Inflammatory macrophage treated with lipopolysaccharide for 1 hour (primary cell): ENCODE measurements around the gene HAUS7.
A peak's percentile ranks its signal among the peaks of the same experiment; 100 is the strongest.

Experiments
- DNase-seq, 2 donors: peaks; one replicate each; pipeline ENCODE4 v3.0.0-alpha.2; 2020 to 2022

HAUS7 gene

DNA sequence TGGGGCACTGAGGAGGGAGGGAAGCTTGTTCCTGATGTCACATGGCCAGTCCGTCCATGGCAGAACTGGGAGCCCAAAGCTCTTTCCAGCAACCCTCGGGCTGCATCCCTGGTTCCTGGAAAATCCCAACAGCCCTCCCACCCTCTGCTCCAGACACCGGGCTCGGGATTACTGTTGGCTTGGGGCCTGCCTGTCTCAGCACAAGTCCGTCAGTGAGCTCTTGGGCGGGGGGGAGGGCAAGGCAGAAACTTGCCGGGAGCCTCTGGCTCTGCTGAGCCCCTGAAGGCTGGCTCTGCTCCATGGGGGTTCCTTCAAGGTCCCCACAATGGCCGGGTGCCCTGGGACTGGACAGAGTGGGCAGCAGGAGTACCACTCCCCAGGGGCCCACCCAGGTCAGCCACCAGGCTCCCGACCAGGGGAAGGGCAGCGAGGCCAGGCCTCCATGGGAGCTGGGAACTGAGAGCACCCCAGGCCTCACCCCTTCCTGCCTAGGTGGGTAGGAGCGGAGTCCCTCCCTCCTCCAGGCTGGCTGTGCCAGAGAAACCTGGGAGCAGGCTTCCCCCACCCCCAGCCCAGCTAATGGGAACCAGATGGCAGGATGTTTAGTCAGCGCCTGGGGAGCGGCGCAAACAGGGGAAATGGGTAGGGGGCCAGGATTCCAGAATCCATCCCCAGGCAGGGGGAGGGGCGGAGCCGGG is 6.4 kb upstream of the HAUS7 start:
- DNase-seq = no peak

DNA sequence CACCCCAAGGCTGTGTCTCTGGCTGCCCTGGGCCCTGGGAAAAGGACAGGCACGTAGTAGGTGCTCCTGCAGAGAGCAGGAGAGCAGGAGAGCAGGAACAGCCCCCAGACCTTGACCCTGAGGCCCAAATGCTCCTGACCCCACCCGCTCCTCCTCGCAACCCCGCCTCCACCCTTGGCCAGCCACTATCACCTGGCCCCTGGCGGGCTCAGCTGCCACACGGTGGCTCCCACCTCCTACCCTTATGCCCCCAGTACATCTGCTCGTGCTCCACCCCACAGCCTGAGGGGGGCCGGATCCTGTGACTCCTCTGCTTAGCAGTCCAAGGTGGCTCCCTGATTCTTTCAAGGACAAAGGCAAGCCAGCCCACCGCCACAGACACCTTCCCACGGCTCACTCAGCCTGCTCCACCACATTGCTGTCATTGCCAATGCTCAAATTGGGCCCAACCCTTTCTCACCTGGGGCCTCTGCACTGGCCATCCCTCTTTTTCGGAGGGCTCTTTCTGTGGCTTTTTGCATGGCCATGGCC is 5.4 kb upstream of the HAUS7 start:
- no peak for DNase-seq

DNA sequence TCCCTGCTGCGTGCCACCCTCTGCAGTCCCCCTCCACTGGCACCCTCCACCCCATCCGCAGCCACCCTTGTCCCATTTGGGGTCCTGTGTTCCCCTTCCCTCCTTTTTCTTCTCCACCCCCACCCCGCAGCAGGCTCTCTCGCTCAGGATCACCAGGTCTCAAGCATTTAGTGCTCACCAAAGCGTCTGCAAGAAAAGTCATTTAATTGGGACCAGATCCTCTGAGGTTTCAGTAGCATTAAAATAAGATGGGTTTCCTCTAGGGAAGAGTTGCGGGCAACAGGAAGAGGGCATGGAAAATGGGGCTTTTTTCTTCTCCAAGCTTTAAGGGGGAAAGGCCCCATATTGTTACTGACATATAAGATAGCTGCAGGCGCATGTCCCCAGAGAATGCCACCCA is 4.9 kb upstream of the HAUS7 start:
- no peak for DNase-seq

DNA sequence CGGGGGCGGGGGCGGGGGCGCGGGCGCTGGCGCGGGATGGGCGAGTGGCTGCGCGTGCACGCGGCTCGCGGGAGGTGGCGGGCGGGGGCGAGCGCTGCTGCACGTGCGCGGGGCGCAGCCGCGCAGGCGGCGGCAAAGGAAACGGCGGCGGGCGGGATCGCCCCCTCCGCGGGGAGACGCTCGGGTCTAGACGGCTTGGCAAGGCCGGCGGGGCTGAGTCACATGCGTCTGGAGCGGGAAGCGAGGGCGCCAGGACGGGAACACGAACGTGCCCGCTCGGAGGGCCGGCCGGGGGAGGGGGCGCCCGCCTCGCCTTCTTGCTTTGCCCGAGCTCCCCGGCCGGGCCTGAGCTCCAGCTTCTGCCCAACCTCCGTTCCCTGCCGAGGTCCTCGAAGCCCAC is 4.3 kb upstream of the HAUS7 start:
- DNase-seq = peak in 1 of 2 donors; percentile 3

DNA sequence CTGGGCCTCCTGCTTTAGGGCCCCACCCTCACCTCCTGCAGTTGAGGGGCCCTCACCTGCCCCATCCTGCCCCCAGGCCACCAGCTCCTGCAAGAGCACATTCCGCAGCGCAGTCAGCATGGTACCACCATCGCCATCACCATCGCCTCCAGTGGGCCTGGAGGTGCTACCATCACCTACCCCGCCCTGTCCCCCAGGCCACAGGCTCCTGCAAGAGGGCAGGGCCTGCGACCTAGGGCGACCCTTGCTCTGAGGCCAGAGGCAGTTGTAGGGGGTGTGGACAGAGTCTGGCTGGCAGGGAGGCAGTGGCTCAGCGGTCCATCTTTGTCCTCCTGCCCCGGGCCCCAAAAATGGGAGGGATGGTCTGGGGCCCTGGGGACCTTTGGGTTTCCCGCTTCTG is 3.9 kb upstream of the HAUS7 start:
- no peak for DNase-seq

DNA sequence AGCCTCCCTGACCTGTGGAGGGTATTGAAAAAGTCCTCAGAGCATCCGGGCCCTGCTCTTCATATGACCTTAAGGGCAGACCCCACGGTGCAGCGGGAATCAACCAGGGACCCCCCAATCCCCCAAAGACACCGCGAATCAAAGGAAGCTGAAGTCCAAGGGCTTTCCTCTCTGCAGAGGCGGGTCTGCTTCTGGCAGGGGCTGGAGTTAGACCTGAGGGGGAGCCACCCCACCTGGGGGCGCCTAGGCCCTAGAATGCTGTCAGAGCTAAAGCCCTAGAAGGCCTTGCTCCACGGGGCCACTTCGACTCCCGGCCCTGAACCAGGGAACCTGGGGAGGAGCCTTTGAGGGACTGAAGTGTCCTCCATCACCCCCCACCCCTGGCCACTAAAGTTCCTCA is 2.8 kb upstream of the HAUS7 start:
- DNase-seq = no peak

DNA sequence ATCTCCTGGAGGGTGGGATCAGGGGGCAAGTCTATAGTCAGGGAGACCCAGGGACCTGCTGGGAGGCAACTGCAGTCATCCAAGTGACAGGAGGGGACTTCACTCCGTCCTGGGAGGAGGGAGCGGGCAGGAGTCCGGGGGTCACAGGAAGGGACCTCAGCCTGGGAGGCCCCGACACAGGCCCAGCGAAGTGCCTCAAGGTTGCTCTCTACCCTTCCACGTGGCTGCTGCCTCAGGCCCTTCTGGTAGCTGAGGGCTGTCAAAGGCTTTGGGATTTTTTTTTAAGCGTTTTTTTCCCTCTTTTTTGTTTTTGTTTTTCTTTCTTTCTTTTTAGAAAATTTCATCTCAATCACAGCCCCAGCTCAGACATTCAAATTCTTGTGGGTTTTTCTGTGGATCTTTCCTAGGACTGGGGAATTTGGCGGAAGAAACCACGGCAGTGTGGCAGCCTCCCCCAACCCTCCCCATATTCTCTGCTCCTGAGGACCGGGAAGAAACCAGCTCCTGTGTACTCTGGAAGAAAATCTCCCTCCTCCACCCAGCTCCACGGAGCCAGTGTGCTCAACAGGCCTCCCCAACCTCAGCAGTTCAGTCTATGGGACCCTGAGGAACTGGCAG is 1.4 kb upstream of the HAUS7 start:
- DNase-seq = no peak

DNA sequence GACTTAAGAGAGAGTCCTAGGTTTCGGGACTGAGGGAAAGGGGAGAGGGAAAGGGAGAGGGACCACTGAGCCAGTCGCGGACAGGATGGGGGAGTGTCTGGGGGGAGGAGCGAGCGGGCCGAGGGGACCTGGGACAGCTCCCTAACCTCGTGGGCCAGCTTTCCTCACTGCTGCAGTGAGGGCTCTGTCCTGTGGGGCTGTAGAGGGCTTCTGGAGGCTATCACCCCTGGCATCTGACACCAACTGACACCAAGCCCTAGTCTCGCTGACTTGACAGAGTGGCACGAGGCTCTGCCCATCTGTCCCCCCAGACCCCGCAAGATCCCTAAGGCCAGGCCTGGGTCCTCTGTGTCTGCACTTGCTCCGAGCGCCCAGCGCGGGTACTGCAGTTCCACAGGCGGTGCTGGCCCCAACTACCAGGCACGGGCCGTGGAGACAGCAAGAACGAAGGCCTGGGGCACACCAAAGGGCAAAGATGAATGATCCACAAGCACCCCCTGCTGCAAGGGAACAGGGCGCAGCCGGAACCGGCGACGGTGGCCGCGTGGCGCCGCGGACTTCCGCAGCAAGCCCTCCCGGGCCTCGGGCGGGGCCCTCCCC is 465 bp downstream of the HAUS7 start:
- peak; percentile 7 to 16 for DNase-seq

DNA sequence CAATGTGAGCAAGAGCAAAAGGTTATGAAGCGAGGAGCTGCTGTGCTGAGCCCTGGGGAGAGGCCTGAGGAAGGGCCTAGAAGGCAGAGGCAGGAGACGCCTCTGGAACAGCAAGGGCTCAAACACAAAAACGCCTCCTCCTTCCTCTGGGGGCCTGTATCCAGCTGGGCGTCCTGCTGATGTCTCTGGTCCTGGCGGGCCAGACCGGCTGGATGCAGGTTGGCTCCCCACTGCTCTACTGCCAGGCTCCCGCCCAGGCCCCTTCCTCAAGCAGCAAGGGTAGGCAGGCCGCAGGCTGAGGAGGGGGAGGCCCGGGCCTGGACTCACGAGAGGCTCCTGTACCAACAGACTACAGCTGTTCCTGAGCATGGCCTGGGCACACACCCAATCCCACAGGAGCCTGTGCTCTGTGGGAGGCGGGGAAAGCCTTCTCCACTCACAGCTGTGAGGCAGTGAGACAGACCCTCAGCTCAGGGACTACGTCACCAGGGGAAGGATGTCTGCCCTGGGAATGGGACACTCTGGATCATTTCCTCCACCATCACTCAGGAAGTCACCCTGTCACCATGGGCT is 2.3 kb downstream of the HAUS7 start:
- no peak for DNase-seq

DNA sequence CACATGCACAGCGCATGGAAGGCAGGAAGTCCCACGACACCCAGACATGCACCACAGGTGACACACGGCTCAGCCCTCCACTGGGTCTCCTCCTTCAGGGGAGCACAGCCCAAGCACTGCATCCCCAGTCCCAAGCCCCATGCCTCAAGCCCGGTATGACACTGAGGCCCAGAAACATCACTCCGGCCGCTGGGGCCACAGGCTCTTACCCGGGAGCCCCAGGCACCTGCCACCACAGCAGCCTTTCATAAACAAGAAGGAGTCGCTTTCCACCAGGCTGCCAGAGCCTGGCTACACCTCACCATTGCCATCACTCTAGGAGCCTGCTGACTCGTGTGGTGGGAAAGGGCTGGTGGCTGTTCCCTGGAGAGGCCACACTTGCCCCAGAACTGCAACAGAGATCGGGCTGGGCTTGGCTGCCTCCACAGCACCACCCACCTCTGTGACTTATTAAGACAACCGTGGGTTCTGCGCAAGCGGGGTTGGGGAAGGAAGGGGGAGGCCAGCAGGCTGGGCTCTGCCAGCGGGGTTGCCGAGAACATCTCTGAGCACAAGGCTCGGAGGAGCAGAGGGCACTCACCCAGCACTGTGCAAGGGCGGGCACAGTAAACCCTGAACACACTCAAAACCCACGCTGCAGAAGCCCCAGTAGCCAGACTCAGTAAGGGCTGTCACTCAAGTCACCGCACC is 4.5 kb downstream of the HAUS7 start:
- no peak for DNase-seq

DNA sequence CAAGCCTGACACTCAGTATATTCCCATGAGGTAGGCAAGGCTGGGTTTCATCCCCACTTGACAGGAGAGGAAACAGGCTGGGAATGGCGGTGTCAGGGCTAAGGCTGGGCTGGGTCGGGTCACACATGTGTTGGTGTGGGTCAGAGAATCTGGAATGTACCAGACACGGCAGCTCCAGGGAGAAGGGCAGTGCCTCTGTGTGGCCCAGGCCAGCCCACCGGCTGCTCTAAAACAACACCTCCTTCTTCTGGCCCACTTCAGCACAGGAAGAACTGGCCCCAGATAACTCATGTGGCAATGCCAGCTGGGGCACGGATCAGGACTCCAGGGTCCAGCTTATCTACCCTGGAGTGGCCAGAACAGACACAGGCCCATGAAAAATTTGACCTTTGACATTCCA is 6.3 kb downstream of the HAUS7 start:
- no peak for DNase-seq

DNA sequence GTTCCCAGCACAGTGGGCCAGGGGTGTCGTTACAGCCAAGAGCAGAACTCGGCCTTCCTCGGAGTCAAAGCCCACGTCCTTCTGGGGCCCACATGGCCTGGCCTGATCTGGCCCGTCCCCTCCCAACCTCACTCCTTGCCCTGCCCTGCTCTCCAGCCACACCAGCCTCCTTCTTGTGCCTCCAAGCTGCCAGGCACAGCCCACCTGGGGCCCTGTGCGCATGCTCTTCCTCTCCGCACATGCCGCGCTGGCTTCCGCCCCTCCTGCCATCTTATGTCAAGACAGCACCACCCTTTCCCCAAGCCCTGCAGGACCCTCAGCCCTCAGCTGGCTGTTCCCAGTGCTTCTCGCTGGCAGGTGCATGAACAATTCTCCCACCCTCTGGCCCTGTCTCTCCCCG is 6.8 kb downstream of the HAUS7 start:
- no peak for DNase-seq

DNA sequence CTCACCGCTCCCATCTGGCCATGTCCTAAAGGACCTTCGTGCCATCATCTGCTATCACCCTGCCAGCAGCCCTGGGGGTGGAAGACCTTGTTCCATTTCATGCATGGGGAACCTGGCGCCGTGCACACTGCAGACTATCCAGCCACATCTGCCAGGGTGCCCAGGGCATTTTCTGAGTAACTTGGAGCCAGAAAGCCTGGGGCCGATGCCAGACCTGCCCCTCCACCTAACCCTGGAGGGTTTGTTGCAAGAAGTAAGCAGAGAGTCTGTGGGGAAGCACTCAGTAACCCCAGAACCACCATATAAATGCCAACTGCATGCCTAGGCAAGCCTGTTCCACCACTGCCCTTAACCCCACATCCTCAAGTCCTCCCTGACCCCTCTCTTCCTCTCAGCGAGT is 7.3 kb downstream of the HAUS7 start:
- no peak for DNase-seq

DNA sequence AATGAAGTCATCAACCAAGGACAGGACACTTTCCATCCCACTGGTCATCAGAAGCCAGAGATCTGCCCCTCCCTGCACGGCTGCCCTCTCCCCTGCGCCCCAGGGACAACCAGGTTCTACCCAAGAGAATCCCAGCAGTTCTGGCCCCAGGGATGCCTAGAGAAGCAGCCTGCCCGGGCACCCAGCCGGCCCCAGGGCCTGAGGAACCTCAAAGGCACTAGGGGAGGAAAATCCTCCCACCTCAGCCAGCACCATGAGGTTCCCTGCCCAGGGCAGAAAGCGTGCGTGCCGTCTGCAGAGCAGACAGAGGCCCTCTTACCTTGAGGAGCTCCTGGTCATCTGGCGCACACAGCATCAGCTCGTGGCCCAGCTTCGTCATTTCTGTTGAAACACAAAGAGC is 8.1 kb downstream of the HAUS7 start:
- DNase-seq = no peak

DNA sequence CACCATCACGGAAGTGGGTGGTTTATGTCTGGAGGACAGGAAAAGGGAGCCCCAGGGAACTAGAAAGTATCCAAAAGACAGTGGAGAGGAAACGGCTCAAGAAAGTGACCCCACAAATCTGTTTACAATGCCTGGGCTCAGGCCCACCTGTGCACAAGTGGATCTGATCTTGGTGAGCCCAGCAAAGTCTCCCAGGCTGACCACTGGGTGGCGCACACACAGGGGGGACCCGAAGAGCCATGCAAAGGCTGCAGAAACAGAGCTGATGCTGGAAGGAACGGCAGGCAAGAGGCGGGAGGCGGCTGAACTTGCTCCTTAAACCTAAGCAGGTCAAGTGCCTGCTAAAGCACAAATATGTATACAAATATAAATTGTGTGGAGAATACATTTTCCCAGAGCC is 9.6 kb downstream of the HAUS7 start:
- peak; percentile 4 to 32 for DNase-seq

DNA sequence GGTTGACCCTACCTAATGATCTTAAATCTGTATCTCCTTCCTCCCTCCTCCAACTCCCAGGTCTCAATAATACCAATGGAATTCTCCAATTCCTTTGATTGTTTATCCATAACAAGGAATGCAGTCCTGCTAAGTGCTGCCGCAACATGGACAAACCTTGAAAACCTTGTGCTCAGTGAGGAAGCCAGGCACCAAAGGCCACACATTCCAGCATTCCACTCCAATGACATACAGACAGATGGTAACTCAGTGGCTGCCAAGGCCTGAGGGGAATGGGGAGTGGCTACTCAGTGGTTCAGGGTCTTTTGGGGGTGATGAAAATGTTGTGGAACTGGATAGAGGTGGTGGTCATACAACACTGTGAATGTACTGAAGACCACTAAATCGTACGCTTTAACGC is 10.4 kb downstream of the HAUS7 start:
- no peak for DNase-seq

DNA sequence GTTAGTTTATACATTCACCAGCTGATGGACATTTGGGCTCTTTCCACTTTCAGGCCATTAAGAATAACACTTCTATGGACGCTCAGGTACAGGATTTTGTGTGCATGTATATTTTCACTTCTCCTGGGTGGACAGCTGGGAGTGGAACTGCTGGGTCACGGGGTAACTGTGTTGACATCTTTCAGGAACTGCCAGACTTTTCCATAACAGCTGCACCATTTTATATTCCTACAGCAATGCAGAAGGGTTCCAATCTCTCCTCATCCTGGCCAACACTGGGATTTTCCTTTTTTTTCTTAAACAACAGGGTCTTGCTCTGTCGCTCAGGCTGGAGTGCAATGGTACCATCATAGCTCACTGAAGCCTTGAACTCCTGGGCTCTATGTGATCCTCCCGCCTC is 11.9 kb downstream of the HAUS7 start:
- no peak for DNase-seq

DNA sequence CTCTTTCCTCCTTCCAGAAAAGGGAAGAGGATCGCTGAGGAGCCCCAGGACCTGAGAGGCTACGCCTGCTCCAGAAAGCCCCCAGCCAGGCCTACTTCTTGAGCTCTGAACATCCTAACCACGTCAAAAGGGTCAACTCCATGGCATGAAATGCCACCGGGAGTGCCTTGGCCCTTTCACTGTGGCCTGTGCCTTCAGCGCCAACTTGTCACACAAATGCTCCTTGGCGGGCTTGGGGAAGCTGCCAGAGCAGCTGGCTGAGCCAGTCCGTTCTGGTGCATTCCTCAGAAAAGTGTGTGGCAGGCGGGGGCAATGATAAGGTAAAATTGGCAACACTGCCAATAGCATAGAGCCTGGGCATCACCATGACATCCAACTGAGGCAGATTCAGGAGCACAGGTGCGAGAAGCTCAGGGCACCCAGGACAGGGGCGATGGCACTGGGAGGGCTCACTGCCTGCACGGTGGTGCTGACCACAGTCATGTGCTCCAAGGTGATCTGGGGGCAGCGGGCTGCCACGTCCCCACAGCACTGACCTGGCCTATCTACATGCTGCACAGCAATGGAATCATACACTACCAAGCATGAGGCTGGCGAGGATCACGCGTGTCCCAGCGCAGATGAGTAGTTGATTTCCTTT is 12.4 kb downstream of the HAUS7 start:
- DNase-seq = no peak

DNA sequence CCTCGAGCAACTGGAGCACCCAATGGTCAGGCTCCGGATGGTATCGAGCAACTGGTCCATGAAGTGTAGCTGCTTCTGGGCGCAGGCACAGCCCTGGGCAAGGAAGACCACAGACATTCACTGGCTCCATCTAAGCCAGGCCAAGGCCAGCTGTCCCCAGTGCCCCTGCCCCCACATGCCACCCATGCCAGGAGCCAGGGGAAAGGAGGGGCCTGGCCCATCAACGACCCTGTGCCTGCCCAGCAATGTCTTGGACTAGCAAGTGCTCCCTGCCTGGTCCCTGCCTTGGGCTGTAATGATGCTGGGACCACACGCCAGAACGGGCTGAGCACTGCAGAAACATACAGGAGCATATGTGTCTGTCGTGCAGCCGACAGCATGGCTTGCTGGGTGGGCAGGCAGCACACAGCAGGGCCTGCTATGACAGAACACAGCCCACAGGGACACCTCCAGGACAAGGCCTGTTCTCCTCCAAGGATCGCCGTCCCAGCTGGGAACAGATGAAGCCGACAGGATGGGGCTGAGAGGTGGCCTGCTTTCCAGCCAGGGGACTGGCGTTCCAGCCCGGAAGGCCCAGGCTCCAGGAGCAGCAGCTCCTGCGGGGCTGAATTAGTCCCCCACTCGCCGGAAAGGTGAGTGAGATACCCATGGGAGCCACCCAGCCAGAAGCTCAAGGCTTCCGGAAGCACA is 13.1 kb downstream of the HAUS7 start:
- DNase-seq = no peak

DNA sequence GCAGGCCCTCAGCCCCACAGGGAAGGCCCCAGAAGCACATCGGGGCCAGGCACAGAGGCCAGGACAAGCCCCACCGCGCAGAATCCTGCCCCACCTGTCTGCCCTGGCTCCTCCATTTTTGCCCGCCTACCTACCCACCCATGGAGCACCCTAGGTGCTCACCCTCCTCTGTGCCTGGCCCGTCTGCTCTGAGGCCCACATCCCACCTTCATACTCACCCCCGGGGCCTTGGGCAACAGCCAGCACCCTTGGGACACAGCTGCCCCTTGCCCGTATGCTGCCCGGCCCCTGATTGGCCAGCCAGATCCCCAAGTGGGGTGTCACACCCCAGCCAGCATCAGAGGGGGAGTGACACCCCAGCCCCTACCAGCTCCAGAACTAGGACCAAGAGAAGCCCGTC is 13.7 kb downstream of the HAUS7 start:
- DNase-seq = no peak

DNA sequence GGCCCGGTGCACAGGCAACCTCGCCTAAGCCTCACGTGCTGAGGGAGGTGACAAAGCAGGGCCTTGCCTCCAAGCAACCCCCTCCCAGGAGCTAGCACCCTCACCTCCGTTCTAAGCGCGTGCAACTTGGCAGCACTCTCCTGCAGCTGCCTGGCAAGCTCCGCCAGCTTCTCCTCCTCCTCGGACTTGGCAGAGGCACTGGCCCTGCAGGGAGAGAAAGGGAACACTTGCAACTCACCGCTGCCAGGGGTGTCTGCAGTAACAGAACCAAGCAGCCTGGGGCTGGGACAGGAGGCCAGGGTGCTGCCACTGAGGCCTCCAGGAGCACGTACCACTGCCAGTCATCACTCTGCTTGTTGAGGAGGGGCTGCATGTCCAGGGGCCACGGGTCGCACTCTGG is 14.2 kb downstream of the HAUS7 start:
- DNase-seq = no peak

DNA sequence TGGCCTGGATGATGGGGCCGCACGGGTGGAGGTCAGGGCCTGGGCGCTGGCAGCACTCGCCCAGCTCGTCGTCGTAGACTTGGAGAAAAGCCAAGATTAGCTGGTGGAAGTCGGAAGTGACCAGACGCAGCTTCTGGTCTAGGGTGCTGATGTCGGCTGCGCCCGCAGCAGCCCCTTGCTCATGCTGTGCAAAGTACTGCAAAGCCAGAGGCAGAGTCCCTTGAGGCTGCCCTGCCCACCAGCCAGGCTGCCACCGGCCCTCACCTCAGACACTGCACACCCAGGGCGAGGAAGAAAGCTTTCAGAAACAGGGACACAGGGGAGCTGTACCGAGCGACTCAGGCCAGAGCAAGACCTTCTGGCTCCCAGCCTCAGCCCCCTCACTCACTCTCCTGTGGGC is 14.8 kb downstream of the HAUS7 start:
- DNase-seq = no peak
